Mesenchymal stem cell (in vitro differentiated cells and primary cell): Measurements from ENCODE around the gene PTPN20.
A peak's percentile ranks its signal among the peaks of the same experiment; 100 is the strongest.

Experiments
- DNase-seq: peaks from one replicate; pipeline ENCODE4 v3.0.0-alpha.2; 2013
- H2AFZ ChIP-seq: one replicate; pipeline ENCODE4 v1.6.1; 2013; ENCODE audit warnings: low read depth, mild to moderate bottlenecking, control low read depth, inconsistent platforms, low read length, moderate library complexity
- H2AK5ac ChIP-seq: 2 replicates; pipeline ENCODE4 v1.6.1; 2013; ENCODE audit warnings: low read length, moderate library complexity, mild to moderate bottlenecking, inconsistent platforms; ENCODE audit not compliant: severe bottlenecking
- H2BK120ac ChIP-seq: one replicate; pipeline ENCODE4 v1.6.1; 2013; ENCODE audit warnings: low read depth, mild to moderate bottlenecking, inconsistent platforms, low read length, moderate library complexity
- H2BK12ac ChIP-seq, 2 experiments: one replicate each; pipeline ENCODE4 v1.6.1; 2013; ENCODE audit warnings: inconsistent platforms in 2 of 2, low read length in 2 of 2, mild to moderate bottlenecking in 2 of 2, moderate library complexity in 2 of 2, control low read depth in 1 of 2
- H2BK15ac ChIP-seq: one replicate; pipeline ENCODE4 v1.6.1; 2013; ENCODE audit warnings: mild to moderate bottlenecking, low read depth, inconsistent platforms; ENCODE audit not compliant: poor library complexity, severe bottlenecking
- H2BK5ac ChIP-seq: 2 replicates; pipeline ENCODE4 v1.6.1; 2013; ENCODE audit warnings: low read depth, mild to moderate bottlenecking, low read length, control low read depth, inconsistent platforms; ENCODE audit not compliant: poor library complexity, severe bottlenecking
- H3K14ac ChIP-seq, 2 experiments: one replicate each; pipeline ENCODE4 v1.6.1; 2013; ENCODE audit warnings: inconsistent platforms in 2 of 2, low read length in 2 of 2, control low read depth in 1 of 2, mild to moderate bottlenecking in 1 of 2, moderate library complexity in 1 of 2
- H3K18ac ChIP-seq, 2 experiments: one replicate each; pipeline ENCODE4 v1.6.1; 2013; ENCODE audit warnings: inconsistent platforms in 2 of 2, low read length in 2 of 2, control low read depth in 1 of 2, low read depth in 1 of 2, mild to moderate bottlenecking in 1 of 2
- H3K23ac ChIP-seq, 2 experiments: one replicate each; pipeline ENCODE4 v1.6.1; 2013; ENCODE audit warnings: inconsistent platforms in 2 of 2, low read length in 2 of 2, mild to moderate bottlenecking in 2 of 2, moderate library complexity in 2 of 2, control low read depth in 1 of 2
- H3K27ac ChIP-seq: 2 replicates; pipeline ENCODE4 v1.5.1; 2013; ENCODE audit warnings: mild to moderate bottlenecking, moderate library complexity, low read length, control low read depth, inconsistent platforms; ENCODE audit not compliant: poor library complexity, severe bottlenecking
- H3K27me3 ChIP-seq, 2 experiments: 2 replicates each; pipeline versions ENCODE4 v1.6.1 to v1.7.0; 2013; ENCODE audit warnings: low read length in 2 of 2, mild to moderate bottlenecking in 2 of 2, moderate library complexity in 2 of 2, control low read depth in 1 of 2, inconsistent platforms in 1 of 2; ENCODE audit not compliant: control insufficient read depth in 1 of 2, insufficient read depth in 1 of 2
- H3K36me3 ChIP-seq, 2 experiments: 2 replicates each; pipeline versions ENCODE4 v1.6.1 to v1.7.0; 2013; ENCODE audit warnings: low read length in 2 of 2, control low read depth in 1 of 2, inconsistent platforms in 1 of 2, low read depth in 1 of 2, mild to moderate bottlenecking in 1 of 2; ENCODE audit not compliant: insufficient read depth in 2 of 2, control insufficient read depth in 1 of 2
- H3K4ac ChIP-seq, 2 experiments: one replicate each; pipeline ENCODE4 v1.6.1; 2013; ENCODE audit warnings: inconsistent platforms in 2 of 2, low read length in 2 of 2, mild to moderate bottlenecking in 2 of 2, moderate library complexity in 2 of 2, control low read depth in 1 of 2, low read depth in 1 of 2
- H3K4me1 ChIP-seq: 2 replicates; pipeline ENCODE4 v1.6.1; 2013; ENCODE audit warnings: low read depth, low read length, control low read depth; ENCODE audit not compliant: control insufficient read depth, insufficient read depth
- H3K4me2 ChIP-seq: 2 replicates; pipeline ENCODE4 v1.6.1; 2013; ENCODE audit warnings: low read length, mild to moderate bottlenecking, inconsistent platforms; ENCODE audit not compliant: poor library complexity, severe bottlenecking
- H3K4me3 ChIP-seq, 2 experiments: 2 replicates each; pipeline versions ENCODE4 v1.5.1 to v1.7.0; 2013; ENCODE audit warnings: low read length in 2 of 2, mild to moderate bottlenecking in 2 of 2, control low read depth in 1 of 2, low read depth in 1 of 2; ENCODE audit not compliant: insufficient read depth in 1 of 2
- H3K79me1 ChIP-seq: replicated peaks from 2 replicates; pipeline ENCODE4 v1.6.1; 2013; ENCODE audit warnings: mild to moderate bottlenecking, control low read depth, low read length, inconsistent platforms; ENCODE audit not compliant: poor library complexity, severe bottlenecking
- H3K9ac ChIP-seq: 2 replicates; pipeline ENCODE4 v1.7.0; 2013; ENCODE audit warnings: mild to moderate bottlenecking, low read length, moderate library complexity
- H3K9me3 ChIP-seq: 2 replicates; pipeline ENCODE4 v1.7.0; 2013; ENCODE audit warnings: mild to moderate bottlenecking, low read length; ENCODE audit not compliant: control insufficient read depth
- H4K8ac ChIP-seq: one replicate; pipeline ENCODE4 v1.6.1; 2013; ENCODE audit warnings: inconsistent platforms, mild to moderate bottlenecking, low read length, moderate library complexity
- H4K91ac ChIP-seq: one replicate; pipeline ENCODE4 v1.6.1; 2013; ENCODE audit warnings: mild to moderate bottlenecking, low read length, inconsistent platforms
- WGBS: methylation state at CpG from one replicate; pipeline ENCODE4 v1.1.7; 2013; ENCODE audit warnings: mixed read lengths; 5-methylcytosine and 5-hydroxymethylcytosine counted together

Gene PTPN20

GRCh38 chr10:47024399-47025252 lies 113.4 kb downstream of the PTPN20 start:
- no peak overlapping the region for H2BK12ac ChIP-seq
- peak; percentile 16 for DNase-seq
- H3K36me3 ChIP-seq, result no peaks in the 10 kb centered on the region
- H3K4me3 ChIP-seq, result no peak overlapping the region
- H2BK120ac ChIP-seq, result no peak overlapping the region
- no peaks in the 10 kb centered on the region for H3K4me1 ChIP-seq
- H2AFZ ChIP-seq, result no peak overlapping the region
- no peak overlapping the region for H3K4me2 ChIP-seq
- no peak overlapping the region for H4K91ac ChIP-seq
- H3K27me3 ChIP-seq, result peaks cover 0 to 1% of the 10 kb centered on the region in 2 experiments
- H3K4ac ChIP-seq, result no peak overlapping the region
- no peak overlapping the region for H3K18ac ChIP-seq
- H3K14ac ChIP-seq, result no peak overlapping the region
- H4K8ac ChIP-seq, result no peak overlapping the region
- H3K79me1 ChIP-seq, result no peaks in the 10 kb centered on the region
- H2BK15ac ChIP-seq, result no peak overlapping the region
- no peak overlapping the region for H2AK5ac ChIP-seq
- no peak overlapping the region for H3K27ac ChIP-seq
- H2BK5ac ChIP-seq, result no peak overlapping the region
- no peak overlapping the region for H3K23ac ChIP-seq
- no peak overlapping the region for H3K9ac ChIP-seq
- WGBS, result 23% methylated on average over 9 of the region's 9 CpGs
- H3K9me3 ChIP-seq, result no peaks in the 10 kb centered on the region

GRCh38 chr10:47025253-47025539 lies 114.0 kb downstream of the PTPN20 start:
- Histone ChIP-seq H3K36me3 (no peaks in the 10 kb centered on the region), H2BK5ac (no peak overlapping the region), H3K14ac (no peak overlapping the region), H2BK120ac (no peak overlapping the region), H3K79me1 (no peaks in the 10 kb centered on the region), H3K27ac (no peak overlapping the region), H2BK15ac (no peak overlapping the region), H4K91ac (no peak overlapping the region), H3K23ac (no peak overlapping the region), H3K4ac (no peak overlapping the region), H4K8ac (no peak overlapping the region), H3K4me3 (no peak overlapping the region), H2BK12ac (no peak overlapping the region), H2AK5ac (no peak overlapping the region), H3K18ac (no peak overlapping the region), H3K4me2 (no peak overlapping the region), H3K27me3 (peaks cover 0 to 1% of the 10 kb centered on the region in 2 experiments), H3K9ac (no peak overlapping the region), H2AFZ (no peak overlapping the region), H3K4me1 (no peaks in the 10 kb centered on the region), H3K9me3 (no peaks in the 10 kb centered on the region)
- DNase-seq, result no peak
- WGBS, result 69% methylated on average over 3 of the region's 4 CpGs

GRCh38 chr10:47025540-47026300 lies 114.5 kb downstream of the PTPN20 start:
- Histone ChIP-seq H4K8ac (no peak overlapping the region), H3K27ac (no peak overlapping the region), H3K36me3 (no peaks in the 10 kb centered on the region), H3K23ac (no peak overlapping the region), H3K4me3 (no peak overlapping the region), H2BK15ac (no peak overlapping the region), H2AK5ac (no peak overlapping the region), H3K79me1 (no peaks in the 10 kb centered on the region), H3K4me2 (no peak overlapping the region), H2AFZ (no peak overlapping the region), H4K91ac (no peak overlapping the region), H2BK12ac (no peak overlapping the region), H2BK5ac (no peak overlapping the region), H2BK120ac (no peak overlapping the region), H3K4me1 (no peaks in the 10 kb centered on the region), H3K9me3 (no peaks in the 10 kb centered on the region), H3K18ac (no peak overlapping the region), H3K14ac (no peak overlapping the region), H3K4ac (no peak overlapping the region), H3K9ac (no peak overlapping the region), H3K27me3 (peaks cover 0 to 5% of the 10 kb centered on the region in 2 experiments)
- WGBS, result 77% methylated on average over 10 of the region's 10 CpGs
- DNase-seq, result no peak

- H4K8ac ChIP-seq, result no peak overlapping the region
- no peak overlapping the region for H3K18ac ChIP-seq
- no peak overlapping the region for H3K9ac ChIP-seq
- no peak overlapping the region for H2BK5ac ChIP-seq
- H3K14ac ChIP-seq, result no peak overlapping the region
- no peak overlapping the region for H2AFZ ChIP-seq
- H3K4me3 ChIP-seq, result no peak overlapping the region
- H3K27me3 ChIP-seq, result peaks cover 0 to 5% of the 10 kb centered on the region in 2 experiments
- H3K4ac ChIP-seq, result no peak overlapping the region
- H2BK12ac ChIP-seq, result no peak overlapping the region
- H3K9me3 ChIP-seq, result no peaks in the 10 kb centered on the region
- H3K79me1 ChIP-seq, result no peaks in the 10 kb centered on the region
- H3K36me3 ChIP-seq, result no peaks in the 10 kb centered on the region
- no peak overlapping the region for H3K4me2 ChIP-seq
- no peak overlapping the region for H2BK120ac ChIP-seq
- H2BK15ac ChIP-seq, result no peak overlapping the region
- H3K23ac ChIP-seq, result no peak overlapping the region
- no peaks in the 10 kb centered on the region for H3K4me1 ChIP-seq
- H2AK5ac ChIP-seq, result no peak overlapping the region
- DNase-seq, result no peak
- no peak overlapping the region for H4K91ac ChIP-seq
- WGBS, result 88% methylated on average over 11 of the region's 11 CpGs
- H3K27ac ChIP-seq, result no peak overlapping the region
Measured at GRCh38 chr10:47026301-47027107, 115.3 kb downstream of the PTPN20 start.
